GM12878 (cell line): ENCODE results near the gene CREB3L4. TPM values are rescaled to one million over a fixed set of nuclear protein-coding genes. Genes with fewer than 3 reads are reported as not detected.

Source experiments
- ATAC-seq: fragments of 200-7000 bp; cut with Tn5 transposase; 3 replicates; pipeline ENCODE4 v1.9.1; 2020; ENCODE audit warnings: mild to moderate bottlenecking, moderate library complexity
- BruUV-seq: library from RNA; stranded (reverse); fragments of 400-500 nt; replicated peaks from 2 replicates; lab custom pipeline; 2021; lab: Mats Ljungman, UMichigan
- CTCF ChIA-PET: fragments of 300-600 bp; sonication (Branson Sonifier 250); formaldehyde crosslinking; extraction: SDS; loops from one replicate; lab custom pipeline; 2021; ENCODE audit warnings: inconsistent platforms; lab: Yijun Ruan, JAX
- POLR2A ChIA-PET: fragments of 350-600 bp; formaldehyde crosslinking; extraction: SDS; loops from one replicate; lab custom pipeline; 2021; ENCODE audit warnings: inconsistent platforms; lab: Charles Lee
- RAD21 ChIA-PET: fragments of 300-600 bp; sonication (Branson Sonifier 250); formaldehyde crosslinking; loops from one replicate; lab custom pipeline; 2023; ENCODE audit warnings: antibody characterized with exemption; ENCODE audit not compliant: unreplicated experiment; lab: Charles Lee
- SMC1A ChIA-PET: fragments of 300-600 bp; sonication (Branson Sonifier 250); formaldehyde crosslinking; loops from one replicate; lab custom pipeline; 2023; ENCODE audit not compliant: unreplicated experiment, uncharacterized antibody; lab: Charles Lee
- DNase-seq: peaks from one replicate; pipeline ENCODE4 v3.0.0-alpha.2; 2011; ENCODE audit warnings: low read depth, low spot score
- FAIRE-seq: peaks from 3 replicates; lab custom pipeline; 2011; peaks lifted over from hg19 to GRCh38; lab: Jason Lieb, UNC
- H2AFZ ChIP-seq: 2 replicates; pipeline ENCODE4 v1.6.0; 2011; ENCODE audit warnings: low read depth, low read length, control low read depth; ENCODE audit not compliant: control insufficient read depth
- H3K27ac ChIP-seq: 2 replicates; pipeline ENCODE4 v1.5.1; 2011; ENCODE audit warnings: control low read depth; ENCODE audit not compliant: control insufficient read depth, insufficient read depth
- H3K27me3 ChIP-seq, 2 experiments: replicated peaks in 1 of 2; 2 replicates each; pipeline versions ENCODE4 v1.6.0 to v1.6.1; 2011; ENCODE audit warnings: low read length in 1 of 2; ENCODE audit not compliant: control insufficient read depth in 2 of 2, insufficient read depth in 2 of 2
- H3K36me3 ChIP-seq, 2 experiments: 2 replicates each; pipeline ENCODE4 v1.5.1; 2011; ENCODE audit warnings: low read length in 1 of 2; ENCODE audit not compliant: control insufficient read depth in 2 of 2, insufficient read depth in 2 of 2
- H3K4me1 ChIP-seq: 2 replicates; pipeline ENCODE4 v1.6.1; 2011; ENCODE audit warnings: mild to moderate bottlenecking, low read length, moderate library complexity, mixed read lengths; ENCODE audit not compliant: control insufficient read depth, insufficient read depth
- H3K4me2 ChIP-seq: 2 replicates; pipeline ENCODE4 v1.6.0; 2011; ENCODE audit warnings: control low read depth; ENCODE audit not compliant: control insufficient read depth, insufficient read depth
- H3K4me3 ChIP-seq: fragments of 200-600 bp; sonication (generic); 2 replicates; pipeline ENCODE4 v1.5.1; 2016
- H3K79me2 ChIP-seq: 2 replicates; pipeline ENCODE4 v1.6.0; 2011; ENCODE audit warnings: low read length; ENCODE audit not compliant: control insufficient read depth, insufficient read depth
- H3K9ac ChIP-seq: 2 replicates; pipeline ENCODE4 v1.8.0; 2011; ENCODE audit warnings: low read length, control low read depth, mixed read lengths; ENCODE audit not compliant: control insufficient read depth, insufficient read depth
- H3K9me3 ChIP-seq: replicated peaks from 3 replicates; pipeline ENCODE4 v1.5.1; 2011; ENCODE audit warnings: mild to moderate bottlenecking, low read length; ENCODE audit not compliant: control insufficient read depth, insufficient read depth
- H4K20me1 ChIP-seq: 2 replicates; pipeline ENCODE4 v1.6.0; 2011; ENCODE audit not compliant: control insufficient read depth, insufficient read depth
- BCL3 ChIP-seq: IDR thresholded peaks from 2 replicates; pipeline ENCODE4 v1.6.1; 2011; ENCODE audit warnings: borderline replicate concordance, low read depth, mild to moderate bottlenecking, moderate library complexity, low read length; ENCODE audit not compliant: insufficient read depth, poor library complexity, severe bottlenecking
- BMI1 ChIP-seq: fragments of 450-650 bp; IDR thresholded peaks from 2 replicates; pipeline ENCODE4 v1.6.1; 2016; ENCODE audit warnings: mild to moderate bottlenecking, moderate library complexity, borderline replicate concordance
- CEBPZ ChIP-seq: fragments of 150-350 bp; IDR thresholded peaks from 2 replicates; pipeline ENCODE4 v1.6.1; 2016; ENCODE audit warnings: low read depth, low read length
- NFIC ChIP-seq: IDR thresholded peaks from 2 replicates; pipeline ENCODE4 v1.6.1; 2012; ENCODE audit warnings: low read depth, mild to moderate bottlenecking, inconsistent platforms, low read length, moderate library complexity
- RBBP5 ChIP-seq: fragments of 200-600 bp; sonication (generic); conservative IDR thresholded peaks from 2 replicates; pipeline ENCODE4 v1.6.1; 2016
- SMAD5 ChIP-seq: IDR thresholded peaks from 2 replicates; pipeline ENCODE4 v1.6.1; 2016; ENCODE audit warnings: antibody characterized with exemption, low read depth
- SRF ChIP-seq, 2 experiments: IDR thresholded peaks; 2 replicates each; pipeline ENCODE4 v1.6.1; 2011; ENCODE audit warnings: low read depth in 2 of 2, low read length in 2 of 2, mild to moderate bottlenecking in 1 of 2, moderate library complexity in 1 of 2
- SUPT20H ChIP-seq: IDR thresholded peaks from 2 replicates; pipeline ENCODE4 v1.6.1; 2011; ENCODE audit warnings: low read depth, mild to moderate bottlenecking, low read length, moderate library complexity, borderline replicate concordance; ENCODE audit not compliant: control insufficient read depth
- ZBED1 ChIP-seq: IDR thresholded peaks from 2 replicates; pipeline ENCODE4 v1.6.1; 2016; ENCODE audit warnings: borderline replicate concordance
- ZNF217 ChIP-seq: fragments of 450-650 bp; IDR thresholded peaks from 2 replicates; pipeline ENCODE4 v1.6.1; 2017; ENCODE audit warnings: antibody characterized with exemption, mild to moderate bottlenecking
- WGBS: methylation state at CpG from one replicate; pipeline ENCODE4 v1.1.6; 2016; ENCODE audit warnings: low lambda C conversion rate; ENCODE audit not compliant: insufficient replicate concordance, insufficient coverage; ENCODE audit errors: missing lambda C conversion rate; 5-methylcytosine and 5-hydroxymethylcytosine counted together
- in situ Hi-C: fragments of 300-500 bp; cut with MboI; formaldehyde crosslinking; loops from 9 replicates; pipeline ENCODE4 v1.14.3; 2018; ENCODE audit warnings: mixed read lengths
- intact Hi-C: fragments of 100-400 bp; cut with micrococcal nuclease; formaldehyde crosslinking; loops from one replicate; pipeline ENCODE4 v1.14.2; 2022; ENCODE audit not compliant: unreplicated experiment
- polyA plus RNA-seq, 11 experiments: library from polyadenylated mRNA; depleted of rRNA in 4 of 11; unstranded in 6 of 11; stranded (reverse) in 5 of 11; fragments of >200 nt; fragmentation: Nextera tagmentation in 4 of 11; fragmentation: Illumina TruSeq in 1 of 11; extraction: Ambion mirVana in 4 of 11; extraction: Trizol in 1 of 11; gene quantifications; 1 replicate in 1 of 11; 2 replicates in 10 of 11; pipeline versions ENCODE4 v1.2.1 to v1.2.3, GENCODE V29; 2011 to 2016; ENCODE audit warnings: inconsistent platforms in 2 of 11, missing spikeins in 2 of 11, low read depth in 1 of 11
- total RNA-seq, 4 experiments: library from RNA; depleted of rRNA in 3 of 4; stranded (reverse); fragments of >200 nt in 3 of 4; fragmentation: Illumina TruSeq in 1 of 4; extraction: Trizol in 1 of 4; gene quantifications; 2 replicates each; pipeline versions ENCODE4 v1.2.1 to v1.2.3, GENCODE V29; 2013 to 2021

CREB3L4 gene
- total and polyA plus RNA-seq, 10 of the 15 experiments (the other 5 are each of a cell fraction or from before 2014, with no cell fraction given), result 9.7 to 14.0 (median 12.1) TPM

GRCh38 chr1:153944827-153945117 lies 22.9 kb upstream of the CREB3L4 start:
- FAIRE-seq (no peak), DNase-seq (no peak), ATAC-seq (no peak)
- Histone ChIP-seq H3K79me2 (peaks cover 28% of the 10 kb centered on the region), H3K27me3 (no peaks in the 10 kb centered on the region), H3K36me3 (peaks cover 21% of the 10 kb centered on the region in 2 experiments; a peak in 3 of 4 replicates), H3K4me1 (peaks cover 18% of the 10 kb centered on the region), H4K20me1 (no peaks in the 10 kb centered on the region), H3K27ac (peak overlapping the region; percentile 95), H3K9me3 (no peaks in the 10 kb centered on the region), H3K4me3 (peak overlapping the region; percentile 100), H3K4me2 (peak overlapping the region; percentile 100), H2AFZ (peak overlapping the region; percentile 62), H3K9ac (peak overlapping the region; percentile 99)
- intact Hi-C loops, result loop anchor here (1.0 to 2.0 kb wide), 2 partner anchors 22 to 23 kb away; partner anchors contain the start of genes CREB3L4 and GATAD2B
- WGBS, result 2% methylated on average over 3 of the region's 3 CpGs
- SMC1A ChIA-PET, result interaction anchor here (0.7 to 4.5 kb wide), 21 partner anchors 9 to 273 kb away, joined by 3 to 59 read pairs (median 5); partner anchors contain the start of genes CREB3L4, GATAD2B, RPS27 and SLC39A1
- in situ Hi-C loops, result no loop called here
- TSS peak; percentile 56 for BruUV-seq
- CTCF ChIA-PET, result interaction anchor here (0.6 to 4.8 kb wide), 9 partner anchors 21 to 266 kb away, joined by 3 to 54 read pairs (median 20); partner anchors contain the start of genes CREB3L4, GATAD2B, NPR1 and RAB13
- RAD21 ChIA-PET, result interaction anchor here (0.9 to 4.9 kb wide), 16 partner anchors 12 to 153 kb away, joined by 3 to 55 read pairs (median 11); partner anchors contain the start of genes CREB3L4, CRTC2, GATAD2B and JTB
- TF ChIP-seq BCL3 (no peak), CEBPZ (no peak), ZBED1 (no peak), SMAD5 (no peak), BMI1 (no peak), SUPT20H (no peak), RBBP5 (no peak), SRF (IDR thresholded peaks at IDR 0.05; ENCODE audit: low read depth in 2 of 2, low read length in 2 of 2) (no peak), NFIC (no peak), ZNF217 (no peak)
- POLR2A ChIA-PET, result interaction anchor here (0.6 to 5.3 kb wide), 14 partner anchors 10 to 147 kb away, joined by 3 to 83 read pairs (median 8); partner anchors contain the start of genes CREB3L4, GATAD2B, JTB and RAB13
